Right ventricle myocardium superior (tissue), 1 donor: Measurements from ENCODE around the gene ZMAT3. TPM values are rescaled to one million over a fixed set of nuclear protein-coding genes. Genes with fewer than 3 reads are reported as not detected.
A peak's percentile ranks its signal among the peaks of the same experiment; 100 is the strongest.
"Not testable (repeated sequence)": the region's sequence is repeated elsewhere in the genome, so short reads cannot be mapped to it uniquely, and the experiment has no call there.

Experiments used
- ATAC-seq: fragments of 200-7000 bp; cut with Tn5 transposase; one replicate; pipeline ENCODE4 v1.9.1; 2020; ENCODE audit warnings: mild to moderate bottlenecking; ENCODE audit not compliant: poor library complexity
- DNase-seq: peaks from one replicate; pipeline ENCODE4 v3.0.0-alpha.2; 2020
- intact Hi-C: fragments of 100-400 bp; cut with DNase I; formaldehyde crosslinking; loops from one replicate; pipeline ENCODE4 v1.11.2; 2022
- long read RNA-seq: library from polyadenylated mRNA; unstranded; transcript quantifications from one replicate; pipeline ENCODE4 v2.0.0, GENCODE V29; 2021
- total RNA-seq: library from RNA; stranded (reverse); fragmentation: NEBNext Ultra II Directional; extraction: Animal tissue kit (Norgen Biotek cat#: 25700); gene quantifications from one replicate; pipeline ENCODE4 v1.2.1, GENCODE V29; 2021
- donor health status: DM: no; HTN: yes; CAD: no; lungs with severe emphysema.

Gene ZMAT3
- 12.9 TPM for total RNA-seq
- long read RNA-seq, full-length matches to known transcripts: 3 of 21 reads
- long read RNA-seq, partial matches to known transcripts: 13 of 21 reads
- long read RNA-seq, other reads (novel, unspliced or antisense): 5 of 21 reads

- DNase-seq (peak; percentile 94), ATAC-seq (peak; percentile 99)
- intact Hi-C loops: no loop called here
Observed at GRCh38 chr3:179071323-179072099, at the start of gene ZMAT3. TSS of gene ZMAT3 (minus strand) at chr3:179071809. CDS start at chr3:179067752, 4,057 bp downstream.

- ATAC-seq (no peak), DNase-seq (no peak)
- intact Hi-C loops: no loop called here
Observed at GRCh38 chr3:179116816-179117215, 45.2 kb upstream of the ZMAT3 start.

- intact Hi-C loops, DNase-seq, ATAC-seq: not testable (repeated sequence)
Observed at GRCh38 chr3:179115444-179115843, 43.8 kb upstream of the ZMAT3 start.

- no peak for DNase-seq
- intact Hi-C loops: no loop called here
- ATAC-seq: no peak
Observed at GRCh38 chr3:179113903-179114302, 42.3 kb upstream of the ZMAT3 start.

GRCh38 chr3:179108086-179108485 is 36.5 kb upstream of the ZMAT3 start:
- intact Hi-C loops: no loop called here
- no peak for ATAC-seq
- DNase-seq: no peak

GRCh38 chr3:179107617-179108016 is 36.0 kb upstream of the ZMAT3 start:
- DNase-seq: no peak
- ATAC-seq: no peak
- intact Hi-C loops: no loop called here

GRCh38 chr3:179105881-179106280 is 34.3 kb upstream of the ZMAT3 start:
- no peak for ATAC-seq
- intact Hi-C loops: loop anchor here (2.0 kb wide), 1 partner anchor 211 kb away; no protein-coding TSS in a partner anchor
- no peak for DNase-seq

- no peak for ATAC-seq
- intact Hi-C loops: no loop called here
Observed at GRCh38 chr3:179100652-179101051, 29.0 kb upstream of the ZMAT3 start.

GRCh38 chr3:179098388-179099077 is 26.9 kb upstream of the ZMAT3 start:
- intact Hi-C loops: no loop called here
- ATAC-seq (no peak), DNase-seq (no peak)

More at GRCh38 chr3:179100652-179101051, 29.0 kb upstream of the ZMAT3 start:
- no peak for DNase-seq

GRCh38 chr3:179093807-179094206 is 22.2 kb upstream of the ZMAT3 start:
- intact Hi-C loops: no loop called here
- ATAC-seq (no peak), DNase-seq (no peak)

- no peak for ATAC-seq
- intact Hi-C loops: no loop called here
- DNase-seq: no peak
Observed at GRCh38 chr3:179091113-179091512, 19.5 kb upstream of the ZMAT3 start.

- DNase-seq (no peak), ATAC-seq (no peak)
Observed at GRCh38 chr3:179088306-179088705, 16.7 kb upstream of the ZMAT3 start.

GRCh38 chr3:179083977-179084376 is 12.4 kb upstream of the ZMAT3 start:
- DNase-seq: no peak
- ATAC-seq: no peak
- intact Hi-C loops: no loop called here

More at GRCh38 chr3:179088306-179088705, 16.7 kb upstream of the ZMAT3 start:
- intact Hi-C loops: no loop called here

GRCh38 chr3:179082416-179082815 is 10.8 kb upstream of the ZMAT3 start:
- DNase-seq (no peak), ATAC-seq (no peak)
- intact Hi-C loops: no loop called here

GRCh38 chr3:179081885-179082284 is 10.3 kb upstream of the ZMAT3 start:
- no peak for ATAC-seq
- intact Hi-C loops: no loop called here

GRCh38 chr3:179079537-179079936 is 7.9 kb upstream of the ZMAT3 start:
- ATAC-seq (no peak), DNase-seq (no peak)
- intact Hi-C loops: no loop called here

More at GRCh38 chr3:179081885-179082284, 10.3 kb upstream of the ZMAT3 start:
- no peak for DNase-seq

GRCh38 chr3:179076243-179077027 is 4.8 kb upstream of the ZMAT3 start:
- intact Hi-C loops: no loop called here
- no peak for DNase-seq
- no peak for ATAC-seq

- intact Hi-C loops: no loop called here
- no peak for DNase-seq
- ATAC-seq: no peak
Observed at GRCh38 chr3:179074656-179075055, 3.0 kb upstream of the ZMAT3 start.

- intact Hi-C loops: no loop called here
- ATAC-seq (no peak), DNase-seq (no peak)
Observed at GRCh38 chr3:179073816-179074215, 2.2 kb upstream of the ZMAT3 start.
